ENCODE data around the gene IGLON5.

Gene IGLON5

GRCh38 chr19:51359294-51359693 is 47.9 kb downstream of the IGLON5 start:
- H3K4me3 ChIP-seq (ENCODE audit: control insufficient read depth, low read depth, low read length) = no peak overlapping the region
- DNase-seq (ENCODE audit: low read depth) = peak; percentile 80
- TF ChIP-seq, protein P1, sequence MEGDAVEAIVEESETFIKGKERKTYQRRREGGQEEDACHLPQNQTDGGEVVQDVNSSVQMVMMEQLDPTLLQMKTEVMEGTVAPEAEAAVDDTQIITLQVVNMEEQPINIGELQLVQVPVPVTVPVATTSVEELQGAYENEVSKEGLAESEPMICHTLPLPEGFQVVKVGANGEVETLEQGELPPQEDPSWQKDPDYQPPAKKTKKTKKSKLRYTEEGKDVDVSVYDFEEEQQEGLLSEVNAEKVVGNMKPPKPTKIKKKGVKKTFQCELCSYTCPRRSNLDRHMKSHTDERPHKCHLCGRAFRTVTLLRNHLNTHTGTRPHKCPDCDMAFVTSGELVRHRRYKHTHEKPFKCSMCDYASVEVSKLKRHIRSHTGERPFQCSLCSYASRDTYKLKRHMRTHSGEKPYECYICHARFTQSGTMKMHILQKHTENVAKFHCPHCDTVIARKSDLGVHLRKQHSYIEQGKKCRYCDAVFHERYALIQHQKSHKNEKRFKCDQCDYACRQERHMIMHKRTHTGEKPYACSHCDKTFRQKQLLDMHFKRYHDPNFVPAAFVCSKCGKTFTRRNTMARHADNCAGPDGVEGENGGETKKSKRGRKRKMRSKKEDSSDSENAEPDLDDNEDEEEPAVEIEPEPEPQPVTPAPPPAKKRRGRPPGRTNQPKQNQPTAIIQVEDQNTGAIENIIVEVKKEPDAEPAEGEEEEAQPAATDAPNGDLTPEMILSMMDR (IDR thresholded peaks at IDR 0.05; ENCODE audit: control insufficient read depth, insufficient read depth, low read depth, low read length, missing control alignments) = no peak

DNA sequence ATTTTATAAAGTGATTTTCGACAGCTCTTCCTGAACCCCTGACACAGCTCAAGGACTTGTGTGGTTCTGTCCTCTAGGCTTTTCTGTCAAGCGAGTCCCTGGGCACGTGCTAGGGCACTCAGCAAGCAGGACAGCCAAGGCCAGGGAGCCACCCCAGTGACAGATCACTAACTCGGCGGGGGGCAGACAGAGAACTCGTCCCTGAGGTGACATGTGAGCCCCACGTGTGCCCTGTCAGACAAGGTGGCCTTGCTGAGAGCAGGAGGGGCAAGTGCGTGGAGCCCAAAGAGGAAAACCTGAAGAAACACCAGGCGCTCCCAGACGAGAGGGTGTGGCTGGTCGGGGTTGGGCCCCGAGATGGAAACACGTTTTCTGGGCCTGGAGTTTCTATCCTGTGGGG is 49.8 kb downstream of the IGLON5 start:
- TF ChIP-seq, protein P1 (IDR thresholded peaks at IDR 0.05; ENCODE audit: control insufficient read depth, insufficient read depth, low read depth, low read length, missing control alignments) = no peak
- no peak overlapping the region for H3K4me3 ChIP-seq (ENCODE audit: control insufficient read depth, low read depth, low read length)
- DNase-seq (ENCODE audit: low read depth) = no peak

GRCh38 chr19:51364200-51365106 is 53.0 kb downstream of the IGLON5 start:
- TF ChIP-seq, protein P1 (IDR thresholded peaks at IDR 0.05; ENCODE audit: control insufficient read depth, insufficient read depth, low read depth, low read length, missing control alignments) = no peak
- H3K4me3 ChIP-seq (ENCODE audit: control insufficient read depth, low read depth, low read length) = no peak overlapping the region
- no peak for DNase-seq (ENCODE audit: low read depth)

GRCh38 chr19:51365211-51365964 is 53.9 kb downstream of the IGLON5 start:
- H3K4me3 ChIP-seq (ENCODE audit: control insufficient read depth, low read depth, low read length) = peak overlapping the region; percentile 85
- TF ChIP-seq, protein P1 (IDR thresholded peaks at IDR 0.05; ENCODE audit: control insufficient read depth, insufficient read depth, low read depth, low read length, missing control alignments) = peak; percentile 20
- DNase-seq (ENCODE audit: low read depth) = no peak

- no peak for DNase-seq (ENCODE audit: low read depth)
- H3K4me3 ChIP-seq (ENCODE audit: control insufficient read depth, low read depth, low read length) = peak within 1 kb of the TSS; percentile 85
- TF ChIP-seq, protein P1 (IDR thresholded peaks at IDR 0.05; ENCODE audit: control insufficient read depth, insufficient read depth, low read depth, low read length, missing control alignments) = no peak
Measured at GRCh38 chr19:51365965-51366388, 54.5 kb downstream of the IGLON5 start, which contains the start of gene ETFB. Gene ETFB (minus strand): TSS chr19:51366388. CDS start chr19:51366326, 62 bp downstream.

DNA sequence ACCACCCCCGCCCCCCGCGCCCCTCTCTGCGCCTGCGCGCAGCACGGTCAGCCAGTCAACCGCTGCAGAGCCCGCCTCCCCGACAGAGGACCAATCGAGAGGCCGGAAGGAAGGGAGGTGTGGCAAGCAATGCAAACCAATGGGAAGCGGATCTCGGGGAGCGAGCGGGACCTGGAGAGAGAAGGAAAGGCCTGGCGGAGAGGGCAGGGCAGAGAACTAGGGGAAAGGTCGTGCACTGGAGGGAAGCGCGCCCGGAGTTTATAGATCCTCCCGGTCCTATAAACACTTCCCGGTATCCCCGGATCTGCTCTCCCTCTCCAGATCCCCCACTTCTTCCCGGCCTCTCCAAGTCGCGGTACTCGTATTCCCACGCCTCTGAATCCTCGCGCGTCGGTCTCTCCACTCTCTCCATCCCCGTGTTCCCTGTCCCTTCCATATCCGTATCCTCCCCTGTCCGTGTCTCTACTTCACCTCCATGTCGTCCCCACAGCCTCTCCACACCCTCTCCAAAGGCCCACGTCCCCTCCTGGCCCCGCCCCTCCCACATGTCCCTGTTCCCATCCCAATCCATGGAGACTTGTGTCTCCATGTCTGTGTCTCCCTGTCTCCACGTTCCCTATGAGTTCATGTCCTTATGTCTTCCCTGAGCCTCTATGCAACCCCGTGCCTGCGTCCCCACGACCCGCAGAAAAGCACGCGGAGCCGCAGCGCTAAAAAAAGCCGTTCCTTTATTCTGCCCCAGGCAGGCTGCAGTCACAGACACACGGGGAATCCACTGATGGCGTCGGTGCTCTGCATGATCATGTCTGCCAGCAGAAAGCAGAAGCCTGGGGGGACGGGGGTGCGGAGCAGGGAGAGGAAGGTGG is 55.2 kb downstream of the IGLON5 start:
- TF ChIP-seq, protein P1 (IDR thresholded peaks at IDR 0.05; ENCODE audit: control insufficient read depth, insufficient read depth, low read depth, low read length, missing control alignments) = no peak
- DNase-seq (ENCODE audit: low read depth) = peak; percentile 88
- H3K4me3 ChIP-seq (ENCODE audit: control insufficient read depth, low read depth, low read length) = peak overlapping the region; percentile 85

Data from AG09309 (cell line).